Adrenal gland (tissue), 5 donors: Measurements from ENCODE around the gene CAMTA1.

Experiments
- CTCF ChIP-seq, 6 experiments: fragments of 450-650 bp in 4 of 6; fragments of 200-600 bp in 2 of 6; sonication (generic) in 1 of 6; IDR thresholded peaks; 1 replicate in 5 of 6; 2 replicates in 1 of 6; pipeline versions ENCODE4 v1.5.1 to v1.8.0; 2016 to 2021; ENCODE audit warnings: antibody characterized with exemption in 6 of 6, mild to moderate bottlenecking in 2 of 6, moderate library complexity in 1 of 6
- POLR2A ChIP-seq, 2 donors: fragments of 450-650 bp; IDR thresholded peaks; one replicate each; pipeline ENCODE4 v1.6.1; 2017; ENCODE audit warnings: antibody characterized with exemption in 2 of 2, mild to moderate bottlenecking in 2 of 2, moderate library complexity in 1 of 2
- donor health status: DM: no; HTN: no; CAD: no.

GRCh38 chr1:6962478-6962995 lies 177.3 kb downstream of the CAMTA1 start:
- TF ChIP-seq POLR2A (IDR thresholded peaks at IDR 0.05), result no peak
- no peak for TF ChIP-seq CTCF (IDR thresholded peaks at IDR 0.05)
